Measurements from ENCODE around the gene ZNF319. TPM values are rescaled to one million over a fixed set of nuclear protein-coding genes. Genes with fewer than 3 reads are reported as not detected.

The ZNF319 gene
- total RNA-seq, 2 experiments from 2014 or later = 4.7 to 12.7 TPM

DNA sequence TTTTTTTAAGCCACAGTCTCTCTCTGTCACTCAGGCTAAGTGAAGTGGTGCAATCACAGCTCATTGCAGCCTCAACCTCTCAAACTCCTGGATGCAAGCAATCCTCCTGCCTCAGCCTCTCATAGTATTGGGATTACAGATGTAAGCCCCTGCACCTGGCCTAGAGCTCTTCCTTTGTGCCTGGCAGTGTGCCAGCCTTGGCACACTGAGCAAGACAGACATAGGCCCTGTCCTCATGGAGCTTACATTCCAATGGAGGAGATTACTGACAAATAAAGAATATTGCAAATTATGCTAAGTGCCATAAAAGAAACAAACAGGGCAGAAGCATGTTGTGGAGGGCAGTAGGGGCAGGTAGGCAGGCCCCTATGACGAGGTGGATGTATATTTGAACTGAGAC, 28.6 kb downstream of the ZNF319 start:
- intact Hi-C loops (cut with micrococcal nuclease; ENCODE audit: unreplicated experiment) = no loop called here
- Histone ChIP-seq H3K36me3 (ENCODE audit: insufficient read depth, low read length) (no peaks in the 10 kb centered on the region), H3K27ac (ENCODE audit: low read depth, low read length, poor library complexity, severe bottlenecking) (no peak overlapping the region), H3K4me3 (ENCODE audit: low read depth, low read length, poor library complexity, severe bottlenecking) (no peak overlapping the region), H3K4me1 (ENCODE audit: insufficient read depth, low read length, poor library complexity, severe bottlenecking) (no peaks in the 10 kb centered on the region), H3K9me2 (ENCODE audit: insufficient read depth, low read length) (no peaks in the 10 kb centered on the region), H3K79me2 (ENCODE audit: insufficient read depth, low read depth, low read length) (no peaks in the 10 kb centered on the region), H4K20me1 (ENCODE audit: insufficient read depth, low read length) (no peaks in the 10 kb centered on the region), H3K4me2 (ENCODE audit: low read length) (no peak overlapping the region), H3K9me3 (ENCODE audit: low read length) (no peaks in the 10 kb centered on the region), H2AFZ (ENCODE audit: low read length) (no peak overlapping the region)
- CTCF ChIA-PET (ENCODE audit: unreplicated experiment) = interaction anchor here (0.6 kb wide), 1 partner anchor 249 kb away, joined by 3 read pairs; no protein-coding TSS in a partner anchor
- DNase-seq (ENCODE audit: low spot score) = no peak
- POLR2A ChIA-PET = interaction anchor here (0.6 kb wide), 1 partner anchor 244 kb away, joined by 3 read pairs; no protein-coding TSS in a partner anchor
- no TSS peak for BruUV-seq (replicated peaks)
- TF ChIP-seq, protein P1, sequence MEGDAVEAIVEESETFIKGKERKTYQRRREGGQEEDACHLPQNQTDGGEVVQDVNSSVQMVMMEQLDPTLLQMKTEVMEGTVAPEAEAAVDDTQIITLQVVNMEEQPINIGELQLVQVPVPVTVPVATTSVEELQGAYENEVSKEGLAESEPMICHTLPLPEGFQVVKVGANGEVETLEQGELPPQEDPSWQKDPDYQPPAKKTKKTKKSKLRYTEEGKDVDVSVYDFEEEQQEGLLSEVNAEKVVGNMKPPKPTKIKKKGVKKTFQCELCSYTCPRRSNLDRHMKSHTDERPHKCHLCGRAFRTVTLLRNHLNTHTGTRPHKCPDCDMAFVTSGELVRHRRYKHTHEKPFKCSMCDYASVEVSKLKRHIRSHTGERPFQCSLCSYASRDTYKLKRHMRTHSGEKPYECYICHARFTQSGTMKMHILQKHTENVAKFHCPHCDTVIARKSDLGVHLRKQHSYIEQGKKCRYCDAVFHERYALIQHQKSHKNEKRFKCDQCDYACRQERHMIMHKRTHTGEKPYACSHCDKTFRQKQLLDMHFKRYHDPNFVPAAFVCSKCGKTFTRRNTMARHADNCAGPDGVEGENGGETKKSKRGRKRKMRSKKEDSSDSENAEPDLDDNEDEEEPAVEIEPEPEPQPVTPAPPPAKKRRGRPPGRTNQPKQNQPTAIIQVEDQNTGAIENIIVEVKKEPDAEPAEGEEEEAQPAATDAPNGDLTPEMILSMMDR (conservative IDR thresholded peaks at IDR 0.05; ENCODE audit: low read length) = no peak
- no peak for TF ChIP-seq EZH2phosphoT487 (IDR thresholded peaks at IDR 0.05; ENCODE audit: borderline replicate concordance, low read depth, low read length)

DNA sequence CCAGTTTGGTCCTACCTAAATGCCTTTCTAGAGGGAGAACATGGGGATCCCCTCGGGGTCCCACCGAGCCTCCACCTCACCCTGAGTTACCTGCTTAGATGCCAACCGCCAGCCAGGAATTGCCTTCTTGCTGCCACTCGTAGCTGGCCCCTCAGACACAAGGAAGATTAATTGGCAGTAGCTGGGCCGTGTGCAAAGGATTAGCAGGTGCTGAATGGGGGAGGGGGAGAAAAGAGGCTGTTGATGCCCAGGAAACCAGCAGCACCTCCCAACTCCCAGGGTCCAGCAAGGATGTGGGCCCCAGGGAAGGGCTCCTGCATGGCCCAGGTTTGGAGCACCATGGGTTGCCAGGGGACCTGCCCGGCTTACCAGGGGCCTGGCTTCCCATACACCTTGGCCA, 29.5 kb downstream of the ZNF319 start, which contains the start of gene CNGB1:
Gene CNGB1, minus strand, starts transcription at position 159 of the 400 bp plus-strand sequence. CDS start 3,842 bp downstream, outside the sequence.
- H3K4me1 ChIP-seq (ENCODE audit: insufficient read depth, low read length, poor library complexity, severe bottlenecking) = no peaks in the 10 kb centered on the region
- H3K4me3 ChIP-seq (ENCODE audit: low read depth, low read length, poor library complexity, severe bottlenecking) = no peak within 1 kb of the TSS
- no peak within 1 kb of the TSS for H3K4me2 ChIP-seq (ENCODE audit: low read length)
- BruUV-seq (replicated peaks) = no TSS peak
- ChIA-PET CTCF (ENCODE audit: unreplicated experiment) (no interaction called here), POLR2A (no interaction called here)
- no peaks in the 10 kb centered on the region for H3K9me2 ChIP-seq (ENCODE audit: insufficient read depth, low read length)
- H3K36me3 ChIP-seq (ENCODE audit: insufficient read depth, low read length) = no peaks in the 10 kb centered on the region
- no peak for TF ChIP-seq EZH2phosphoT487 (IDR thresholded peaks at IDR 0.05; ENCODE audit: borderline replicate concordance, low read depth, low read length)
- TF ChIP-seq, protein P1 (conservative IDR thresholded peaks at IDR 0.05; ENCODE audit: low read length) = no peak
- DNase-seq (ENCODE audit: low spot score) = no peak
- no peaks in the 10 kb centered on the region for H4K20me1 ChIP-seq (ENCODE audit: insufficient read depth, low read length)
- H2AFZ ChIP-seq (ENCODE audit: low read length) = no peak within 1 kb of the TSS
- intact Hi-C loops (cut with micrococcal nuclease; ENCODE audit: unreplicated experiment) = no loop called here
- H3K79me2 ChIP-seq (ENCODE audit: insufficient read depth, low read depth, low read length) = no peaks in the 10 kb centered on the region
- H3K9me3 ChIP-seq (ENCODE audit: low read length) = no peaks in the 10 kb centered on the region
- no peak within 1 kb of the TSS for H3K27ac ChIP-seq (ENCODE audit: low read depth, low read length, poor library complexity, severe bottlenecking)

DNA sequence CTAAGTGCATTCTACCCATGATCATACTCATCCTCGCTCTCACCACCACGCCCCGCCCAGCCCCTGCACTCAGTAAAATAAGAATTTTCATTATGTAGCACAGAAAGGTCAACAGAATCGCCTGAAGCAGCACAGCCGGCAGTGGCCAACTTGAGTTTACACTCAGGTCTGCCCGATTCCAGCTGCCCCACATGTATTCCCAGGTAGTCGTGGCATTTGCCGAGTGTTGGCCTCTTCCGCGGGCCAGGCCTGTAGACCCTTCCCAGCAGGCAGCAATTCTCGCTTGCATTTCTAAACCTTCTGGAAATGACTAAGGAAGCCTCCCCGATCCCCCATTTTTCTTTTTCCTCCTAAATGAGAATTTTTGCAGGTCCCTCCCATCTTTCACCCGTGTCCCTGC, 30.2 kb downstream of the ZNF319 start:
- H4K20me1 ChIP-seq (ENCODE audit: insufficient read depth, low read length) = no peaks in the 10 kb centered on the region
- TF ChIP-seq, protein P1 (conservative IDR thresholded peaks at IDR 0.05; ENCODE audit: low read length) = no peak
- no peak for TF ChIP-seq EZH2phosphoT487 (IDR thresholded peaks at IDR 0.05; ENCODE audit: borderline replicate concordance, low read depth, low read length)
- DNase-seq (ENCODE audit: low spot score) = no peak
- no peak overlapping the region for H3K4me2 ChIP-seq (ENCODE audit: low read length)
- no peak overlapping the region for H2AFZ ChIP-seq (ENCODE audit: low read length)
- CTCF ChIA-PET (ENCODE audit: unreplicated experiment) = no interaction called here
- no peak overlapping the region for H3K4me3 ChIP-seq (ENCODE audit: low read depth, low read length, poor library complexity, severe bottlenecking)
- intact Hi-C loops (cut with micrococcal nuclease; ENCODE audit: unreplicated experiment) = no loop called here
- POLR2A ChIA-PET = interaction anchor here (0.7 to 0.8 kb wide), 2 partner anchors 23 to 1350 kb away, joined by 3 to 4 read pairs; no protein-coding TSS in a partner anchor
- no peaks in the 10 kb centered on the region for H3K4me1 ChIP-seq (ENCODE audit: insufficient read depth, low read length, poor library complexity, severe bottlenecking)
- no TSS peak for BruUV-seq (replicated peaks)
- H3K27ac ChIP-seq (ENCODE audit: low read depth, low read length, poor library complexity, severe bottlenecking) = no peak overlapping the region
- H3K9me2 ChIP-seq (ENCODE audit: insufficient read depth, low read length) = no peaks in the 10 kb centered on the region
- H3K36me3 ChIP-seq (ENCODE audit: insufficient read depth, low read length) = no peaks in the 10 kb centered on the region
- H3K79me2 ChIP-seq (ENCODE audit: insufficient read depth, low read depth, low read length) = no peaks in the 10 kb centered on the region
- H3K9me3 ChIP-seq (ENCODE audit: low read length) = no peaks in the 10 kb centered on the region

Data from OCI-LY7 (cell line).